Epidermal melanocyte (primary cell): Measurements from ENCODE around the gene ETV6.

Experiments
- DNase-seq: peaks from one replicate; pipeline ENCODE4 v3.0.0; 2011; ENCODE audit warnings: low spot score; ENCODE audit not compliant: insufficient read length

The ETV6 gene

DNA sequence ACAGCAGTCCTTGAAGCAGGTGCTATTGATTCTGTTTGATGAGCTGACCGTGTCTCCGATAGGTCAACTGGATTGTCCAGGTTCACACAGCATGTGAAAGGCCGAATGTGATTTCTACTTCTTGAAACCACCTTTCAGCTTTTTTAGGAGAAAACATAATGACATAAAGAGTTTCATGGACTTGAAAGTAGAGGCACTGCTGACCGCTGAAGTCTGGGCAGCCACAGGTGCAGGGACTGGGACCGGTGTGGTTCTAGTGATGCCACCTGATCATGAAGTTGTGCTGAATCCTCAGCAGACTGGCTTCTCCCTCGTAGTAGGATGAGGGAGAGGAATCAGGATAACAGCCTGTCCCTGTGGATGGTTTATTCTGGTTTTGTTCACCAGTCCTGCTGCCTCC lies 108.1 kb downstream of the ETV6 start:
- no peak for DNase-seq

DNA sequence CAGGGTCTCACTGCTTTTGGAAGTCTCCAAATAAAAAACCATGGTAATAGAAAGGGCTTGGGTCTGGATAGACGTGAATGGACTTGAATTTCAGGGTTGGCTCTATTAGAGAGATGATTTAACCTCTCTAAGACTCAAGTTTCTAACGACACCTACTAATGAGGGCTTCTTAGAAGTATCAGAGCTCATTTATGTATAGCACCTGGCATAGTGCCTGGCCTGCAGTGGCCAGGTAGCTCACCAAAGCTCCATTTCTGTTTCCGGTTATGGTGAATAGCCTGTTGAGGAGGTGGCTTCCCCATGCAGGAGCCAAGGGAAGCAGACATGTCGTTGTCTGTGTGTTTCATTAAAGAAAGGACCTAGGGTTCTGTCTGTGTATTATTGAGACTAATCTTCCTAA lies 108.6 kb downstream of the ETV6 start:
- DNase-seq: no peak

DNA sequence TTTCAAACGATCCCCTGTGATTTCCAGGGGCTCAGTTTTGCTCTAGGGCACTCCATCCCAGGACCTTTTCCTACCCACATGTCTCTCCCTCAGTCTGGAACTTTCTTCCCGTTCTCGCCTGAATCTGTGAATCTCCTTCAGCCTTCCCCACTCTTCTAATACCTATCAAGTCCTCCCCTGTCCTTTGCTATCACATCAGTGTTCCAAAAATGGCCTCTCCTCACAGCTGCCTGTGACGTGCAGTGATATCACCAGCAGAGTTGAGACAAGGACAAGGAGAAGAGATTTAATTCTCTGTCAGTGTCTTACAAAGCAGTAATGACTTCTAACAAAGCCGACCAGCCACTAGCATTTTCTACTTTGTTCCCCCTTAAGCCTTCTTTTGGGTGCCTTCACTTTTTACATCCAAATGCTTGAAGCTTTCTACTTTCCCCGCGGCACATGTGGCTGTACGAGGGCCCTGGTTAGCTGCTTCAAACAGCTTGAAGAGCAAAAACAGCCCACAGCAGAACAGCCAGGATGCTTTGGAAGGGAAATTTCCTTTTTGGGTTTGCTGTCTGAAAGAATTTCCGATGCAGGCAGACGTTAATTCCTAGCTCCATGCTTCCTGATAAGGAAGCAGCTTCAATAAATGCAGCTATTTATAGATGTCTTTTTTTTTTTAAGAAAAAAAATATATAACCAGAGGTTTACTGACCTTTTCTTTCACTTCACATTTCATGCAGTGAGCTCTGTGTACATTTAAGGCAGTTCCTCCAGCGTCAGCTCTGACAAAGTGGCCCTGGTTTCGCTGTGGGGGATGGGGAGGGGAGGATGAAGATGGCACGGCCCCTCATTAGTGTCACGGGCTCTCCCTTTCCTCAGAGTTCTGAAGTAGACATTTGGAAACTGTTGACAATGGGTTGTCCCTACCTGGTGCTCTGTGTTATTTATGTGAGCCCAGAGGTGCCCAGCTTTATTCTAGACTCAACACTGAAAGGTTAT lies 109.3 kb downstream of the ETV6 start:
- no peak for DNase-seq

DNA sequence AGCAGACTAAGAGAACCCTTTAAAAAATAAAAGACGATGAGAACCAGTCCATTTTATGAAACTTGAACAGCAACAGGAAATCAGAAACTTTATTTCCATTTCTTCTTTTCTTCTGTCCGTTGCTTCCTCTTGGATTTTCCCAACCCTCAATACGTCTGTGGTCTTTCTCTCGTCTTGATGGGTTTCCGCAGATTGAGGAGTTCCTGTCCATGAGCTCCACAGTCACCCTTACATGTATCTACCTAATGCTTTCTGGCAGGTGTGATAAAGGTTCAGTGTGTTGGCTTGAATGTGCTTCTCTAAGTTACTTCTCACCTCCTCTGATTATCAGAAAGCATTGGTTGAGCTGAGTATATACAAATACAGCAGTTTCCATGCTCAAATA lies 110.0 kb downstream of the ETV6 start:
- no peak for DNase-seq

DNA sequence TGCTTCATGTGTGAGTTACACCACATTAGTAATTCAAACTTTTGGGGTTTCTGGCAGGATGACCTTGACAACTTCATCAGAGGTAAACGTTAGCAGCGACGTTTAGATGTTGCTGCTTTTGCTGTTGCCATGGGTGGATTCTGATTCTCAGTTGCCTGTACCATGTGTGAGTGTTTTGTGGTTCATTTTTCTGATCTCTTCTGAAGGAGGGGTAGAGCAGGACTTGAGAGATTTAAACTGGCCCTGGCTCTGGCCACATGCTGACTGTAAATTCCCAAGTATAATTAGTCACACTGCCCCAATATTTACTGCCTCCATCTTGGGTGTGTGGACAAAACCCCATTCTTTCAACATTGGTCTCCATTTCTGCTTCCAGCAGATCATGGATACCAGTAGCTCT lies 110.4 kb downstream of the ETV6 start:
- no peak for DNase-seq

DNA sequence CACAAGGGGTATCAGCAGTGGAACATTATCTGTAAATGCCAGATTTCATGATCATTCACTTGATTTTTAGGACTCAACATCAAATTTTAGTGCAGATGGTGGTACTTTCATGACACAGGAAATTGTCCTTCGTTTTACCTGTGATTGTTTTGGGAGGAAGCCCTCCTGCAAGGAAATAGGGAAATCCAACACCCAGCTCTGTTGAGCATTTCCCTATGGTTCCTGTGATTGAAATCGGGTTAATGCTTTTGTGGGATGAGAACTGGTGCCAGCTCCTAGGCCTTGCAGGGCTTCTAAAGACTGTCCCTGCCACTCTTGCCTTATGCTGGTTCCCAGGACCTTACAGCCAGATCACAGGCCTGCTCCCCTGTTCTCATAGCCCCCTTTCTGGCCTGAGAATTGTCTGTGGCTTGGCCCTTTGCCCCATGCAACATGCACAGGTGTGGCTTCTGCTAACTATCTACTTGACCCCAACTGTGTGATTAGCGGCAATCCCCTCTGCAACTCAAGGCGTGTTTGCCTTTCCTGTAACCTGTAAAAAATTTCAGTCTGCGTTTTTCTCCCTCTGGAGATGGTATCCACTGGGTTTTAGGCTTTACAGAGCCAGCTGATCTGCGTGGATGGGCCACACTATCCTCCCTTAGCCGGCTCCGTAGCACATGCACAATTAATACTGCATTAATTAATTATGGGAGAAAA lies 112.5 kb downstream of the ETV6 start:
- DNase-seq: no peak

DNA sequence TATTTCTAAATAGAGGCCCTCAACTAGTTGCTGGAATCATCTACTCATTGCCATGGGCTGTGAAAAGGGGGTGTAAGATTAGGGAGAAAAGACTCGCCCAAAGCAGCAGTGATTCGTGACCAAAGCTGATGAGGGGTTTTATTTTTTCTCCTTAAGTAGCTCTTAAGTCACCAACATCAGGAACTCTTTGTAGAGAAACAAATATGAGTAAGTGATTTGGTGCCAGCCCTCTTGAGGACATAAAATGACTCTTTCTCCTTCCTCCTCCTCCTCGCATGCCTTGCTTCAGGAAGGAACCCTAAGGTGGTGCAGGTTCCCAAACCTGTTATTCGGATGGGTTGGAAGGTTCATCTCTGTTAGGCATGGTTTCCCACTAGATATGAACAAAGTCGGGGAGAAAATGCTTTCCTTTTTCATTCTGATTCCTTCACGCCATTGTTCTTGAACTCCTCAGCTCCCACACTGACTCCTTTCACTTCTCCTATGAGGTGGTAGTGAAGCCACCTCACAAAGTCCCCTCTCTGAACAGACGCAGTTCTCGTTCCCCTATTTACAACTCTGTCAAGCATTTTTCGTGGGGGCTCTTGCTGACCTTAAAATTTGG lies 113.4 kb downstream of the ETV6 start:
- DNase-seq: no peak

DNA sequence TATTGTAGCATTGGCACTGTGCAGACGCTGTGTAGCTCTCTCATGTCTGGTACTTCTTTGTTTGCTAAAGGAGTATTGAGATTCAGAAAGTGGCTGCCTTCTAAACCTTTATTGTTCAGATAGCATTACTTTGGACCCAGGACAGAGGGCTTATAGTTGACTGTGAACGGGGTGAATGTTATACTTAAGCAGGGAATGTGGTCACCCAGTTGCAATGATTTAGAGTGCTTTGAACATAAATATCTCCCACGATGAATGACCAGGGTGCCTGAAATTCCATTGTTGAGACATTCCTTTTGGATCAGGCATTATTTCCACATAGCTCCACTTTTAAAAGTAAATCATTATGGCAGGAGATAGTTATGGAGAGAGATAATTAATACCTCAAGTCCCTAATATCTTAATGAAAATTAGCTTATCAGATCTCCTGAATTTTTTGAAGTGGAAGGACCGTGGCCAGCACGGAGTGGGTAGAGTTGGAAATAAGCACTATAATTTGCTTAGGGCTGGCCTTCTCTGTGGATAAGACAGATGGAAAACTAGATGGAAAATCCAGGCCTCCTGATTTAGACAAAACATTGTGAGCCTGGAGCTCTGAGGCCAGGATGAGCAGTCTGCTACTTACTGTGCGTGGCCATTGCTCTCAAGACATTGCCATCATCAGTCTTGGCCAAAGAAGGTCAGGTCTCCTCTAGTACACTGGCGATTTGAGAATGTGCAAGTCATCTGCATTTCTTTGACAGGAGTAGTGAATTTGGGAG lies 114.5 kb downstream of the ETV6 start:
- DNase-seq: peak; percentile 42

DNA sequence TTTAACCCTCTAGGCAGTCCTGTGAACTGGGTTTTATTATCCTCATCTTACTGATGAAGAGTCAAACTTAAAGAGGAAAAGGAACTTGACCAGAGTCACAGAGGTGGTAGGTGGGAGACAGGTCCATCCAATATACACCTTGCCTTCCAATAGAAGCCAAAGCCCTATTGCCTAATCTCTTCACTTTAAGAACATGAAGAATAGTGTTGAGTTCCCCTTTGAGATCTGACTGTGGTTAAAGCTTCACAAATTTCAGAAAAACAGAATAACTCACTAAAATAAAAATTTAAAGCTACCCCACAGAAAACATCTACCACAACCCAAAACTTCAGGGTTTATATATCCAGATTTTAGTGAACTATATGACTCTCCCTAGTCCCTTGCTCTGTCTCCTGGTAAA lies 115.4 kb downstream of the ETV6 start:
- DNase-seq: no peak

DNA sequence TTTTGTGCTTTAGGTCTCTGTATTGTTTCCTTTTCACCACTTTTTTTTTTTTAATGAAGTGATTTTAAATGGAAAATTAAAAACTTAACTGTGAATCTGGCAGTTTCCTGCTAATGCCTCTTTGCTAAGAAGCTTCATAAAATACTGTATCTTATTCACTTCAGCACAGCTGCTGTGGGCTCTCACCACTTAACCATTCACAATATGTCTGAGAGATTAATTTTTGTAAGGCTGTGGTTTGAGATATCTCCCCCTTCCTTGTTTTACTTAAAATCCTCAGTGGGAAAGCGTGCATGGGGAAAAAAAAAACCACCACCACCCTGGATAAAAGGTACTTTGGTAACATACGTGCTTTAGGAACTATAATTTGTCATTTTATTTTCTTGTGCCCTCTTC lies 115.9 kb downstream of the ETV6 start:
- DNase-seq: no peak

DNA sequence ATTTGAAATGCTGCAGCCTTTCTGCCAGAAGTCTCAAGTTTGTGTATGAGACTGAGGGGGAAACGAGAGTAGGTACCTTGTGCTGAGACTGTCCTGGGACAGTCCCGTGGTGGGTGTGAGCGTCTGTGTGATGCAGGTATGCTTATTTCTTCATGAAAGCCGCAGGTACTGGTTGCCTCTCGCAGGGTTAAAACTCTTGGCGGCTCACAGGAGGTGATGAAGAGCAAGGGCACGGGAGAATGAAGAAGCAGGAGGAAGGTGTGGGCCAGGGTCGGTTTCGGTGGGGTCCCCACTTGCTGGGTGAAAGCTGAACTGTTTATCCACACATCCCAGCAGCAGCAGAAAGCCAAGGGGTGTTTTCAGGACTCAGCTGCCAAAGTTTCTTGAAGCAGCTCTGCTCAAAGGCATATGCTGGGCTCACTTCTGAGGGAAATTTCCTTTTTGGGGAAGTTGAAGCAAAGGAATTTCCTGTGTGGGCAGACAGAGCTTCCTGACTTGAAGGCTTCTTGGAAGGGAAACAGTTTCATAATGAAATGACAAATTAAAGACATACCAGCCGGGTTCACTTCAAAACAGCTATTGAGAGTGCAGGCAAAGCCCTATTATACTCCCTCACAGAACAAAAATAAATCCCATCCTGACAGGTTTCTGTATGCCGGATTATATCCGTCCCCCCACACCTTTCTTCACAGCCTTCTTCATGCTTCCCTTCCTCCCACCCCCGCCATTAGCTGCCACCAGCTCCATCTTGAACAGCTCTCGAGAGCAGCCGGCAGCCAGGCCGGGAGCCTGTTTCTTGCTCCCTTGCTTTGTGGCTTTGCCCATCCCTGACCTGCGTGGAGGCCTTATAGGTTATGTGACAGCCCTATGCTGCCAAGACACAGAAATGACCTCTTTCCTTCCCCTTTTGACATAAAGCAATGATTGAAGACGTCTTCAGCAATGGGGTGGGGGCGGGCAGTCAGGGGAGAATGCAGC lies 116.6 kb downstream of the ETV6 start:
- peak; percentile 34 for DNase-seq

DNA sequence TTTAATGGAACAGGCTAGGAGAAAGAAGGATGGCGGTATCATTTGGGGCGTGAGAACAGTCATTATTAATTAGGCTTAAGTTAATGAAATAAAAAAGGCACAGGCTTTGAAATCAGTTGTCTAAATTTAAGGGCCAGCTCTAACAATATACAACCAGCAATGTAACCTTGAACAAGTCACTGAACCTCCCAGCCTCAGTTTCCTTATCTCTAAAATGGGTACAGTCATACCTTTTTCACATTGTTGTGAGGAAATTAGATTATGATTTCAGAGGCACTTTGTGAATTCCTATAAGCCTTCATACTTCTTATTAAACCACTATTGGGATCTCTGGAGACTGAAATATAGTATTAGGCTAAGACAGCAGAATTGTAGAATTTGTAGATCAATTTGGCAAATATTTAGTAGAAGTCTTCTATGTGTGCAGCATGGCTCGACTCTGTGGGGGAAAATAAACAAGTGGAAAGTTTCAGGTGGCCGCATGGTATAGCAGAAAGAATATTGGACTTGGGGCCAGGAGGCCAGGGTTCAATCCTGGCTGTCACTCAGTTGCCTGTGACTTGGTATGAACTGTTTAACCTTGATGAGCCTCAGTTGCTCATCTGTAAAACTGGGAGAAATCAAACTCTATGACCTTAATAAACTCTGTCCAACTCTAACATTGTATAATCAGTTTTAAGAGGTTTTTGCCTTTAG lies 117.7 kb downstream of the ETV6 start:
- DNase-seq: no peak

DNA sequence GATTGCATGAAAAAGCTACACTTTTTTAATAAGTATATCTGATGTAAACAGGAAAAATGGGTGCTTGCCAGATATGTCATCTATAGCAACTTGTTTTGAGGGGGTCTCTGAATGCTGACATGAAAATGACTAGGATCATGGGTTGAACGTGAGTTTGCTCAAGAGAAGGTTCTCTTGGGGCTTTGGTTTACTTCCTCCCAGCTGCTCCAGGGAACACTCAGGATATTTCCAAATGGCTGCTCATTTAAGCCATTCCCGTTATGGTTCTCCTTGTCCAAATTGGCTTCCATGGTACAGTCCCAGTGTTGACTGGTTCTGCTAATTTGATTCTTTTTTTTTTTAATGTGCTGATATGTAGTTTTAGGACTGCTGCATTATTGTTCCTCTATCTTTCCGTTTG lies 118.3 kb downstream of the ETV6 start:
- no peak for DNase-seq

DNA sequence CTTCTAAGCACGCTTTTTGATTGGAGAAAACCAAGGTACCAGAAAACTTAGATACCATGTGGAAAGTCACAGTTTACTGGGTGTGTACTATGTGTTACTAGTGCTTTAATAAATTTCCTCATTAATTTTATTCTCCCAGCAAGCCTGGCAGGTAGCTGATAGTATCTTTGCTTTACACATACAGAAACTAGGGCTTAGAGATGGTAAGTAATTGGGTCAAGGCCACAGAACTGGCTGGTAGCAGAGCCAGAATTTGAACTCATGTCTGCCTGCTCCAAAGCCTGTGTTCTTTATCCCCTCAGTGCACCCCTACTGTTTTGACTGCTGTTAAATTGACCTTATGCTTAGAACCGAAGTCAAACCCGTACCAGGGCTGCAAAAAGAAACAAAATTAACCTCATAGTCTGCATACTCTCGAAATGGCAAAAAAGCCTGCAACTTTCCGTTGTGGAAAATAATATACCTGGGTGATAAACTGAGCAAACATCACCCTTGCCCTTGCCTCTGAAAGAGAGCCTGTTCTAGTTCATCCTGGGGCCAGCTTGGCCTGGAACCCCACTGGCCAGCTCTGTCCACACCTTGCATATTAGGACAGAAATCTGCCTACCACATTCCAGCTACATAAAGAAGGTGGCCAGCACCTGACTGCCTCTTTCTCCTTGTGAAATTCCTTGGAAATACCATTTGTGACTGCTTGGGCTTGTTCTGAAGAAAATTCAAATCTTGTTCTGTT lies 118.9 kb downstream of the ETV6 start:
- DNase-seq: no peak

DNA sequence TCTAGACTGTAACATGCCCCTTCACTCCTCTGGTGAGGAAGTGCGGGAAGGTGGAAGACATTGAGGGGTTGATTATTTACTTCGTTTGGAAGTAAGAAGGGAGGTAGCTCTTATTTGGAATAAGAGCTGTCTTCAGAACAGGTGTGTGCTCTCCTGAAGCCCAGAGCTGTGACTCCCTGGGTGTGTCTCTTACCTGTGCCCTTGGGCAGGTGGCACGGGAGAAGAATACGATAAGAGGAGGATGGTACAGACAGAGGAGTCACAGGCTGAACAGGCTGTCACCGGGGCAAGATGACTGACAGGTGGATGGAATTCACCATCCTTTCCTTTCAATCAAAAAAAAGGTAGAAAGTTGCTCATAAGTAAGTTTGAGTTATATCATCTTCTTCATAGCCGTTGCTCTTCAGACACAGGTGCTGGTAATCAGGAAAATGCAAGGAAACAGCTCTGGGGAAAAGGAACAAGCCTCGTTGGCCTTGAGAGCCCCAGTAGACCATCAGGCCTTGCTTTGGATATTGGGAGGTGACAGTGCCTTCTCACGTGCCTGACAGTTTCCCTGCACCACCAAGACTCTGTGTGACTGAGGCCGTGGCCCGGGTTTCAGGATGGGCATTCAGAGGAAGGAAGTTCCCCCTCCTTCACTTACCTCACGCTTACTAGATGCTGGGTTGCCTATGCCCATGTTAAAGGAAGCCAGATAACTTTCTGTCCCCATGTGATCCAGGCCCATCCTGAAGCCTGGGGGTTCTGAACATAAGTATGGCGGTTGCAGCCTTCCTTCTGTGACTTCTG lies 120.4 kb downstream of the ETV6 start:
- no peak for DNase-seq

DNA sequence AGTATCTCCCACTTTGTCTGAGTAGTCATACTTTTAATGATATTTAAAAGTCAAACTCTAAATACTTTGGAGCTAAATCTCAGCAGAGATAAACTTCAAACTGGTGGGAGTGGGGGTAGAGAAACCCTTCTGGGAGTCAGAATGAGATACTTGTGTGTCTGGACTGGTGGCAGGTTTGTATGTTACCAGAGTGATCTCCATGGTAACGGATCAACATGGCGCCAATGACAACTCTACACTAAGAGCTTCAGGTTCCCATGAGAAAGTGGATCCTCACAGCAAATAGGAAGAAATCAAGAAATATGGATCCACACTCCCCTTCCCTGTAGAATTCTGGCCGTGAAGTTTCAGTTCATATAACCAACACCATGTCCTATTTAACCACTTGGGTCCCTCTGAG lies 121.9 kb downstream of the ETV6 start:
- no peak for DNase-seq

DNA sequence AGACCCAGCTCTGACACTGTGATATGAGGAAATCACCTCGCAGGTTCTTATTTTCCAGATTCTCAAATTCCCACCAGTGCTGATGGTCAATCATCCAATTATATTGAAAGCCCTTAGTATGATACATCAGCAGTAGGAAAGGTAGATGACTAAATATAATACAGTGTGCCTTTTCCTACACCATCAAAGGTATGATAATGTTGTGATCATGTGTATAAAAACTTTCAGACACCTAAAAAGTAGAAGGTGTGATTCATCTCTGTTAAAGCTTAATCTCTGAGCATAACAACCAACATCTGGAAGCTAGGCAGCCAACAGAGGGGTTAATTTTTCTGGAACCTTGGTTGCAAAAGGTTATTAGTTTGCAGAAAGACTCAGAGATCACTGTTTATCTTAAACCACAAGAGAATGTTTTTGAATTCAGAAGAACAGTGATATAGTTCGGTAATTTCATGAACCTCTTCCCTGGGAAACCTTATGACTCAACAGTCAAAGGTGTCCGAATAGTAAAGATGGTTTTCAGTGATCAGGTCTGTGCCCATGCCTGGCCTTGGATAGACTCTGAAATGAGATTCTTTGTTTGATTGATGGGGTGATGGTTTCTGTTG lies 122.5 kb downstream of the ETV6 start:
- DNase-seq: no peak
